Mesendoderm (in vitro differentiated cells): ENCODE measurements around the gene SPOPL.
"Not testable (repeated sequence)": the region's sequence is repeated elsewhere in the genome, so short reads cannot be mapped to it uniquely, and the experiment has no call there.

Experiments
- DNase-seq: peaks from one replicate; pipeline ENCODE4 v3.0.0; 2013
- H2AK5ac ChIP-seq: 2 replicates; pipeline ENCODE4 v1.6.1; 2013; ENCODE audit warnings: low read length, inconsistent platforms
- H2BK120ac ChIP-seq: 2 replicates; pipeline ENCODE4 v1.6.1; 2013; ENCODE audit warnings: low read depth, mild to moderate bottlenecking, low read length, moderate library complexity, mixed read lengths
- H2BK15ac ChIP-seq: replicated peaks from 2 replicates; pipeline ENCODE4 v1.6.1; 2013; ENCODE audit warnings: low read depth, mild to moderate bottlenecking, moderate library complexity
- H2BK5ac ChIP-seq: 2 replicates; pipeline ENCODE4 v1.6.1; 2013; ENCODE audit warnings: low read length, inconsistent platforms
- H3K18ac ChIP-seq: 2 replicates; pipeline ENCODE4 v1.6.1; 2013; ENCODE audit warnings: mild to moderate bottlenecking, low read length, mixed read lengths
- H3K23ac ChIP-seq: one replicate; pipeline ENCODE4 v1.6.1; 2013; ENCODE audit warnings: low read length
- H3K27ac ChIP-seq: 2 replicates; pipeline ENCODE4 v1.5.1; 2013; ENCODE audit warnings: low read depth, mild to moderate bottlenecking, inconsistent platforms, low read length, moderate library complexity
- H3K27me3 ChIP-seq: 2 replicates; pipeline ENCODE4 v1.6.1; 2013; ENCODE audit warnings: low read length, control low read depth, mild to moderate bottlenecking, inconsistent platforms; ENCODE audit not compliant: insufficient read depth, poor library complexity
- H3K36me3 ChIP-seq: 2 replicates; pipeline ENCODE4 v1.6.1; 2013; ENCODE audit warnings: low read length, inconsistent platforms; ENCODE audit not compliant: control insufficient read depth, insufficient read depth
- H3K4ac ChIP-seq: one replicate; pipeline ENCODE4 v1.6.1; 2013; ENCODE audit warnings: low read depth, mild to moderate bottlenecking, low read length, moderate library complexity
- H3K4me1 ChIP-seq: 2 replicates; pipeline ENCODE4 v1.6.1; 2013; ENCODE audit warnings: low read depth, low read length, inconsistent platforms; ENCODE audit not compliant: control insufficient read depth
- H3K4me2 ChIP-seq: 2 replicates; pipeline ENCODE4 v1.6.1; 2013; ENCODE audit warnings: low read length
- H3K4me3 ChIP-seq: 2 replicates; pipeline ENCODE4 v1.5.1; 2013; ENCODE audit warnings: mild to moderate bottlenecking, low read length
- H3K56ac ChIP-seq: one replicate; pipeline ENCODE4 v1.6.1; 2013; ENCODE audit warnings: low read length
- H3K79me1 ChIP-seq: 2 replicates; pipeline ENCODE4 v1.6.1; 2013; ENCODE audit warnings: low read length, inconsistent platforms
- H3K79me2 ChIP-seq: 2 replicates; pipeline ENCODE4 v1.6.1; 2013; ENCODE audit warnings: mild to moderate bottlenecking, low read length; ENCODE audit not compliant: control insufficient read depth, insufficient read depth
- H3K9ac ChIP-seq: 2 replicates; pipeline ENCODE4 v1.6.1; 2013; ENCODE audit warnings: low read length, inconsistent platforms
- H4K5ac ChIP-seq: one replicate; pipeline ENCODE4 v1.6.1; 2013; ENCODE audit warnings: low read length
- H4K8ac ChIP-seq: one replicate; pipeline ENCODE4 v1.6.1; 2013; ENCODE audit warnings: low read depth, mild to moderate bottlenecking, control low read depth, low read length, moderate library complexity
- WGBS: extraction: QIAGEN DNeasy Blood & Tissue Kit; methylation state at CpG from one replicate; pipeline ENCODE4 v1.1.7; 2013; ENCODE audit warnings: low lambda C conversion rate, missing lambda C conversion rate; ENCODE audit not compliant: insufficient coverage; ENCODE audit errors: extremely low coverage; 5-methylcytosine and 5-hydroxymethylcytosine counted together

The SPOPL gene

GRCh38 chr2:138531913-138532312 is 30.3 kb downstream of the SPOPL start:
- H2AK5ac ChIP-seq = no peak overlapping the region
- no peak overlapping the region for H3K56ac ChIP-seq
- H3K79me2 ChIP-seq = peaks cover 18% of the 10 kb centered on the region
- peaks cover 4% of the 10 kb centered on the region for H3K4me1 ChIP-seq
- no peak overlapping the region for H3K18ac ChIP-seq
- H2BK120ac ChIP-seq = no peak overlapping the region
- H4K5ac ChIP-seq = no peak overlapping the region
- no peak overlapping the region for H2BK15ac ChIP-seq
- no peak overlapping the region for H3K4ac ChIP-seq
- peaks cover 5% of the 10 kb centered on the region for H3K79me1 ChIP-seq
- H3K27me3 ChIP-seq = no peaks in the 10 kb centered on the region
- no peak overlapping the region for H3K27ac ChIP-seq
- no peak overlapping the region for H3K23ac ChIP-seq
- peak; percentile 47 for DNase-seq
- H3K4me2 ChIP-seq = no peak overlapping the region
- H3K36me3 ChIP-seq = no peaks in the 10 kb centered on the region
- H2BK5ac ChIP-seq = no peak overlapping the region
- no peak overlapping the region for H3K4me3 ChIP-seq
- H4K8ac ChIP-seq = no peak overlapping the region
- no CpG with 5 or more reads among the region's 3 CpGs for WGBS
- no peak overlapping the region for H3K9ac ChIP-seq

GRCh38 chr2:138534791-138535190 is 33.2 kb downstream of the SPOPL start:
- Histone ChIP-seq H3K36me3 (no peaks in the 10 kb centered on the region), H4K5ac (no peak overlapping the region), H3K4me2 (no peak overlapping the region), H3K27me3 (no peaks in the 10 kb centered on the region), H3K18ac (no peak overlapping the region), H2AK5ac (no peak overlapping the region), H3K27ac (no peak overlapping the region), H3K23ac (no peak overlapping the region), H3K4ac (no peak overlapping the region), H3K4me3 (no peak overlapping the region), H2BK5ac (no peak overlapping the region), H3K56ac (no peak overlapping the region), H4K8ac (no peak overlapping the region), H2BK15ac (no peak overlapping the region), H3K9ac (no peak overlapping the region), H3K79me2 (peaks cover 10% of the 10 kb centered on the region), H2BK120ac (no peak overlapping the region), H3K79me1 (no peaks in the 10 kb centered on the region), H3K4me1 (peaks cover 4% of the 10 kb centered on the region)
- DNase-seq = no peak

DNA sequence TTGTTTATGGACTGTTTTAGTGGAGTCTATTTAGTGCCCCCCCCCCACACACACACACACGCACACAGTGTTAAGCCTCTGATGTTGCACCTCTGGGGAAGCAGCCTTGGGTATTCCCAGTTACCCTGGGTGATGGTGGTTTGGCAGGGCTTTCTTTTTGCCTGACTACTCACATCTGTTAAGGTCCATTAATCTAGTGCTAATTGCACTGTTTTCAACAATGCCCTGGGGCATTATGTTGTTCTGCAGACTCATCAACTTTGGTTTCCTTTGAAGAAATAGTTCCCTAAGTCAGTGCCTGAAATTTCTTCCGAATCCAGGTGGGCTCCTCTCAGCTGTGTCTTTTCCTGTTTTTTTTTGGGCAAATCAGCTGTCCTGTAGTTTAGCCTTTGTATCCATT is 34.7 kb downstream of the SPOPL start:
- no peak overlapping the region for H3K4me2 ChIP-seq
- H3K4me1 ChIP-seq = peaks cover 4% of the 10 kb centered on the region
- no peak overlapping the region for H3K18ac ChIP-seq
- no peak overlapping the region for H3K4me3 ChIP-seq
- H3K4ac ChIP-seq = no peak overlapping the region
- WGBS = no CpG with 5 or more reads among the region's 2 CpGs
- H3K79me1 ChIP-seq = no peaks in the 10 kb centered on the region
- H3K36me3 ChIP-seq = no peaks in the 10 kb centered on the region
- no peak overlapping the region for H4K5ac ChIP-seq
- no peak overlapping the region for H2AK5ac ChIP-seq
- DNase-seq = peak; percentile 81
- H3K27me3 ChIP-seq = no peaks in the 10 kb centered on the region
- H3K9ac ChIP-seq = no peak overlapping the region
- H3K23ac ChIP-seq = no peak overlapping the region
- no peak overlapping the region for H2BK15ac ChIP-seq
- no peak overlapping the region for H4K8ac ChIP-seq
- no peak overlapping the region for H2BK5ac ChIP-seq
- H2BK120ac ChIP-seq = no peak overlapping the region
- peak overlapping the region; percentile 2 for H3K56ac ChIP-seq
- no peak overlapping the region for H3K27ac ChIP-seq
- peaks cover 3% of the 10 kb centered on the region for H3K79me2 ChIP-seq

DNA sequence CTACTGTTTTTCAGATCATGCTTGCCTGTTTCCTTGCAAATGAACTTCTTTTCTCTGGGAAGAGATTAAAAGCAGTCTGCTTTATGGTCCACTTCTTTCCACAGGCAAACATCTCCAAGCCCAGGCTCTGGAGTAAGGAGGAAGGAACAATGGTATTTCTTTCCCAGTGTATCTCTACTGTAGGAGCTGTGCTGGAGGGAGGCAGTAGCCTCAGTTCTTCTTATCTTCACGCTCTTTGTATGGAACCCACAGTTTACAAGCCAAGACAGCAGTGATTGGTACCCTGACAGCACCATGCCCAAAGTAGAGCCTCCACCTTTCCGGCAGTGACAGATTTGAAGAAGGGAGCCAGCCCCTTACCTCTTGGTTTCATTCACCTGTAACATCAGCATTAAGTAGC is 35.2 kb downstream of the SPOPL start:
- H2BK5ac ChIP-seq = no peak overlapping the region
- no peak overlapping the region for H4K8ac ChIP-seq
- peak; percentile 82 for DNase-seq
- peaks cover 3% of the 10 kb centered on the region for H3K79me2 ChIP-seq
- WGBS = no CpG with 5 or more reads among the region's 2 CpGs
- H2AK5ac ChIP-seq = no peak overlapping the region
- no peak overlapping the region for H3K27ac ChIP-seq
- H4K5ac ChIP-seq = no peak overlapping the region
- no peaks in the 10 kb centered on the region for H3K79me1 ChIP-seq
- H3K4me3 ChIP-seq = no peak overlapping the region
- H2BK120ac ChIP-seq = no peak overlapping the region
- H3K9ac ChIP-seq = no peak overlapping the region
- H3K56ac ChIP-seq = no peak overlapping the region
- peaks cover 4% of the 10 kb centered on the region for H3K4me1 ChIP-seq
- no peak overlapping the region for H3K4ac ChIP-seq
- H3K4me2 ChIP-seq = no peak overlapping the region
- H3K27me3 ChIP-seq = no peaks in the 10 kb centered on the region
- no peaks in the 10 kb centered on the region for H3K36me3 ChIP-seq
- H3K18ac ChIP-seq = no peak overlapping the region
- H2BK15ac ChIP-seq = no peak overlapping the region
- no peak overlapping the region for H3K23ac ChIP-seq

DNA sequence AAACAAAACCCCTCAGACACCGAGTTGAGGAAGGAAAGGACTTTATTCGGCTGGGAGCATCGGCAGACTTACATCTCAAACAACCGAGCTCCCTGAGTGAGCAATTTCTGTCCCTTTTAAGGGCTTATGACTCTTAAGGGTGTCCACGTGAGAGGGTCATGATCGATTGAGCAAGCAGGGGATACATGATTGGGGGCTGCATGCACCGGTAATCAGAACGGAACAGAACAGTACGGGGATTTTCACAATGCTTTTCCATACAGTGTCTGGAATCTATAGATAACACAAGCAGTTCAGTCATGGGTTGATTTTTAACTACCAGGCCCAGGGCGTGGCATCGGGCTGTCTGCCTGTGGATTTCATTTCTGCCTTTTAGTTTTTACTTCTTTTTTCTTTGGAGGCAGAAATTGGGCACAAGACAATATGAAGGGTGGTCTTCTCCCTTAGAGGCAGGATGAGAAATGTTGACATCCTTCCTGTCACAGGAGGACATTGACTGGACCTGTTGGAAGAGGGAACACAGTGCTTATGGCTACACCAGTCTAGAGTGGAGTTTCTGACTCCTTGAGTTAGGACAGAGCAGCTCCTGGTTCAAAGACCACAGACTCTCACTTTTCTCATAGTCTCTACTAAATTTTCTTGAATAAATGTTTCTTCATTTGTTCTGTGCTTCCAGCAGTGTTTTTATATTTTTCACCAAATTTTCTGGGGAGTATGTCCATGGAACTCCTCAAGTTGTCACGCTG is 35.8 kb downstream of the SPOPL start:
- Histone ChIP-seq H3K23ac (no peak overlapping the region), H3K18ac (no peak overlapping the region), H3K4ac (no peak overlapping the region), H4K8ac (no peak overlapping the region), H2AK5ac (no peak overlapping the region), H3K4me3 (no peak overlapping the region), H3K36me3 (no peaks in the 10 kb centered on the region), H3K4me2 (no peak overlapping the region), H2BK5ac (no peak overlapping the region), H3K27me3 (no peaks in the 10 kb centered on the region), H3K9ac (no peak overlapping the region), H3K79me2 (peaks cover 3% of the 10 kb centered on the region), H4K5ac (no peak overlapping the region), H3K4me1 (peaks cover 4% of the 10 kb centered on the region), H3K56ac (no peak overlapping the region), H3K27ac (no peak overlapping the region), H2BK120ac (no peak overlapping the region), H2BK15ac (no peak overlapping the region), H3K79me1 (no peaks in the 10 kb centered on the region)
- DNase-seq = no peak
- no CpG with 5 or more reads among the region's 12 CpGs for WGBS

DNA sequence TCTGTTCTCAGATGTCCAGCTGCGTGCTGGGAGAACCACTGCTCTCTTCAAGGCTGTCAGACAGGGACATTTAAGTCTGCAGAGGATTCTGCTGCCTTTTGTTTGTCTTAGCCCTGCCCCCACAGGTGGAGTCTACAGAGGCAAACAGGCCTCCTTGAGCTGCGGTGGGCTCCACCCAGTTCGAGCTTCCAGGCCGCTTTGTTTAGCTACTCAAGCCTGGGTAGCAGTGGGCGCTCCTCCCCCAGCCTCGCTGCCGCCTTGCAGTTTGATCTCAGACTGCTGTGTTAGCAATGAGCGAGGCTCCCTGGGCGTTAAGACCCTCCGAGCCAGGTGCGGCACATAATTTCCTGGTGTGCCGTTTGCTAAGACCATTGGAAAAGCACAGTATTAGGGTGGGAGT is 42.6 kb downstream of the SPOPL start:
- H3K4ac ChIP-seq, H4K5ac ChIP-seq, H3K9ac ChIP-seq, H2BK15ac ChIP-seq, H3K18ac ChIP-seq, H2BK120ac ChIP-seq, H3K36me3 ChIP-seq, H2BK5ac ChIP-seq, H3K23ac ChIP-seq, H4K8ac ChIP-seq, H3K27ac ChIP-seq, H3K27me3 ChIP-seq, H3K56ac ChIP-seq, H3K79me1 ChIP-seq, H3K4me1 ChIP-seq, H3K79me2 ChIP-seq, DNase-seq, H2AK5ac ChIP-seq, H3K4me3 ChIP-seq, H3K4me2 ChIP-seq: not testable (repeated sequence)
- WGBS = no CpG with 5 or more reads among the region's 12 CpGs
